Thymus (tissue), 11 donors: ENCODE data around the gene TMEM120B. TPM values are rescaled to one million over a fixed set of nuclear protein-coding genes. Genes with fewer than 3 reads are reported as not detected.
"Not testable (repeated sequence)": the region's sequence is repeated elsewhere in the genome, so short reads cannot be mapped to it uniquely, and the experiment has no call there.

ENCODE experiments used
- DNase-seq, 9 donors: peaks; one replicate each; pipeline ENCODE4 v3.0.0-alpha.2; 2013; ENCODE audit warnings: low spot score in 9 of 9, low read depth in 6 of 9, missing footprints in 1 of 9
- H3K27ac ChIP-seq, 2 donors: one replicate each; pipeline ENCODE4 v1.5.1; 2013; ENCODE audit warnings: control low read depth in 1 of 2, low read depth in 1 of 2, low read length in 1 of 2, mild to moderate bottlenecking in 1 of 2, moderate library complexity in 1 of 2
- H3K27me3 ChIP-seq, 2 donors: one replicate each; pipeline ENCODE4 v1.5.1; 2013; ENCODE audit warnings: low read length in 1 of 2; ENCODE audit not compliant: control insufficient read depth in 2 of 2, insufficient read depth in 1 of 2
- H3K36me3 ChIP-seq, 2 donors: one replicate each; pipeline ENCODE4 v1.5.1; 2013; ENCODE audit warnings: low read length in 1 of 2, mild to moderate bottlenecking in 1 of 2, moderate library complexity in 1 of 2; ENCODE audit not compliant: control insufficient read depth in 2 of 2, insufficient read depth in 2 of 2
- H3K4me1 ChIP-seq, 2 donors: one replicate each; pipeline ENCODE4 v1.5.1; 2013; ENCODE audit warnings: low read length in 2 of 2; ENCODE audit not compliant: control insufficient read depth in 2 of 2, insufficient read depth in 2 of 2
- H3K4me3 ChIP-seq, 2 donors: one replicate each; pipeline ENCODE4 v1.5.1; 2013; ENCODE audit warnings: low read length in 2 of 2, control low read depth in 1 of 2, mild to moderate bottlenecking in 1 of 2
- H3K9me3 ChIP-seq, 2 donors: one replicate each; pipeline ENCODE4 v1.5.1; 2013; ENCODE audit warnings: low read length in 1 of 2, mild to moderate bottlenecking in 1 of 2; ENCODE audit not compliant: control insufficient read depth in 2 of 2, insufficient read depth in 1 of 2
- WGBS: extraction: QIAGEN DNeasy Blood & Tissue Kit; methylation state at CpG from one replicate; pipeline ENCODE4 v1.1.7; 2013; 5-methylcytosine and 5-hydroxymethylcytosine counted together
- polyA plus RNA-seq: library from polyadenylated mRNA; stranded (reverse); fragments of 200-250 nt; gene quantifications from one replicate; pipeline ENCODE4 v1.2.3, GENCODE V29; 2013
- total RNA-seq: library from RNA; stranded (reverse); fragments of 120-200 nt; gene quantifications from one replicate; pipeline ENCODE4 v1.2.4, GENCODE V29; 2013
- donor health status: healthy.

Gene TMEM120B
- total and polyA plus RNA-seq, 2 donors, result 2.4 to 7.7 TPM

DNA sequence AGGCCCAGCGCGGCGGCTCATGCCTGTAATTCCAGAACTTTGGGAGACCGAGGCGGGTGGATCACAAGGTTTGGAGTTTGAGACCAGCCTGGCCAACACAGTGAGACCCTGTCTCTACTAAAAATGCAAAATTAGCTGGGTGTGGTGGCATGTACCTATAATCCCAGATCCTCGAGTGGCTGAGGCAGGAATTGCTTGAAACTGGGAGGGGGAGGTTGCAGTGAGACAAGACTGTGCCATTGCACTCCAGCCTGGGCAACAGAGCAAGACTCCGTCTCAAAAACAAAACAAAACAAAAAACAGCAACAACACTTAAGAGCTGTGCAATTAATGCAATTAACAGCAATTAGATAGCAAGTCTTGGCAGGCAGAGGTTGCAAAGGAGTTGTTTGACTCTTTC is 2.5 kb downstream of the TMEM120B start:
- not testable (repeated sequence) for H3K36me3 ChIP-seq, DNase-seq, H3K4me3 ChIP-seq, H3K27me3 ChIP-seq, H3K27ac ChIP-seq
- Histone ChIP-seq H3K9me3 (peaks cover 3 to 10% of the 10 kb centered on the region in 2 donors), H3K4me1 (peaks cover 9 to 31% of the 10 kb centered on the region in 2 donors)
- WGBS, result 99% methylated on average over 7 of the region's 7 CpGs

DNA sequence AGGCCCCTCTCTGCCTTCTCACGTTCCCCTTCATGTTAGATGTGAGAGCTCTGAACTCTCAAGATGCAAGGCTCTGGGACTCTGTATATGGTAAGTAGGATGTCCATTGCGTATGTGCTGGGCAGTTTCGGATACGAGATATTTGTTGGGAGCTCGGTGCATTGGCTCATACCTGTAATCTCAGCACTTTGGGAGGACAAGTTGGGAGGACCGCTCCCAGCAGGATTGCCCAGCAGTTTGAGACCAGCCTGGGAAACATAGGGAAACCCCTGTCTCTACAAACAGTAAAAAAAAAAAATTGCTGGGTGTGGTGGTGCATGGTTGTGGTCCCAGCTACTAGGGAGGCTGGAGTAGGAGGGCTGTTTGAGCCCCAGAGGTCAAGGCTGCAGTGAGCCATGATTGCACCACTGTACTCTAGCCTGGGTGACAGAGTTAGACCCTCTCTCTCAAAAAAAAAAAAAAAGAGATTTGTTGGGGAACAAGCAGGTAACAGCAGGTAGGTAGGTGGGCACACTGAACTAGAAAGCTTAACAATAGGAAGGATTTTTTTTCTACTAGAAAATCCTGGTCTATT is 3.4 kb downstream of the TMEM120B start:
- Histone ChIP-seq H3K36me3 (no peaks in the 10 kb centered on the region), H3K4me3 (no peak overlapping the region), H3K9me3 (peaks cover 3 to 10% of the 10 kb centered on the region in 2 donors), H3K27me3 (no peaks in the 10 kb centered on the region), H3K4me1 (peaks cover 9 to 31% of the 10 kb centered on the region in 2 donors), H3K27ac (no peak overlapping the region)
- 82% methylated on average over 6 of the region's 6 CpGs for WGBS
- DNase-seq, result no peak

DNA sequence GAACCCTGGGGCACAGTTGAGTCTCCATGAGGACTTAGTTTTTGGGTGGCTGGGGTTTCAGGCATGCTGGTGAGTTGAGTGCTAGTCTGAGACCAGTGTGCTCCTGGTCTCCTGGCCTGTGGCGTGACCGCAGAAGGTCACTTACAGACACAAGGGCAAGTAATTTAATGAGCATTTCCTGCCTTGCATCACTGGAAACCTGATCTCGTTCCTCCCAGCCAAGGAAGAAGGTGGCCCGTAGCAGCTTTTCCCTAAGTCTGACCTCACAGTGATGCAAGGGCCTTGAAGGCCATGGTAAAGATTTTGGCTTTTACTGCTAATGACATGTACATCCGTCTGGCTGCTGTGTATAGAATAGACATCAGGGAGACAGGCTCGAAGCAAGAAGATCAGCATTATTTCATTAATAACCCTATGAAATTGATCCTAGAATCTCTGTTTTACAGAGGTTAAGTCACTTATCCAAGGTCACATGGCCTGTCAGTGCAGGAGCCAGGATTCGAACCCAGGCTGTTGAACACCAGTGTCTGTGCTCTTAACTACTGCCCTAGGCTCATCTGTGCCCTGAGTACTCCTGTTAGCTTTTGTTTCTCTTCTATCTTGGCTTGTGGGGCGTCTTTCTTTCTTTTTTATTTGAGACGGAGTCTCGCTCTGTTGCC is 4.6 kb downstream of the TMEM120B start:
- 95% methylated on average over 10 of the region's 10 CpGs for WGBS
- H3K27ac ChIP-seq, result no peak overlapping the region
- no peak for DNase-seq

DNA sequence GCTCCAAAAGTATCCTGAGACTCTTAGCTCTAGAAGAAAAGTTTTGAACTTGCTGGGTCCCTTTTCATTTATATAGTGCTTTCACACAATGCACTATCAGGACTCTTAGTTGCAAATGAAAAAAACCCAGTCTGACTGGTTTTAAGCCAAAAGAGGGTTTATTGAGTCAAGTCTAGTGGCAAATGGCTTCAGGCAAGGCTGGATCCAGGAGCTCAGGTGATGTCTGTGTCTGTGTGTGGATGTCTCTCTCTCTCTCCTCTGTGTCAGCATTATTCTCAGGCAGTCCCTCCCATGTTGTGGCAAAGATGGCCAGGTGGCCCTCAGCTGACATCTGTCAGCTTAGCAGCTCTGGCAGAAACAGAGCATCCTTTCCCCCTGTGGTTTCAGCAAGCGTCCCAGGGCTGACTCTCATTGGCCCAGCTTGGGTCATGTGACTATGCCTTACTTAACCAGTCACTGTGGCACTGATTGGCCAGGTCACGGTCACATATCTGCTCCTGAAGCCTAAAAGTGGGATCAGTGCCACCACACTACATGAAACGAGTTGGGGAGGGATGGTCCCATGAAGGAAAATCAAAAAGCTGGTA is 6.2 kb downstream of the TMEM120B start:
- H3K9me3 ChIP-seq, result peaks cover 3 to 7% of the 10 kb centered on the region in 2 donors
- no peaks in the 10 kb centered on the region for H3K27me3 ChIP-seq
- H3K27ac ChIP-seq, result peak overlapping the region in 1 of 2 donors; percentile 15
- 72% methylated on average over 3 of the region's 3 CpGs for WGBS
- peak in 7 of 9 donors; percentile 17 to 70 (median 34) for DNase-seq
- H3K4me3 ChIP-seq, result no peak overlapping the region
- H3K4me1 ChIP-seq, result peaks cover 2 to 12% of the 10 kb centered on the region in 2 donors
- no peaks in the 10 kb centered on the region for H3K36me3 ChIP-seq

More for the DNA sequence above, 4.6 kb downstream of the TMEM120B start:
- Histone ChIP-seq H3K27me3 (no peaks in the 10 kb centered on the region), H3K4me3 (no peak overlapping the region), H3K4me1 (peaks cover 6 to 23% of the 10 kb centered on the region in 2 donors), H3K36me3 (no peaks in the 10 kb centered on the region), H3K9me3 (peaks cover 3 to 9% of the 10 kb centered on the region in 2 donors)

DNA sequence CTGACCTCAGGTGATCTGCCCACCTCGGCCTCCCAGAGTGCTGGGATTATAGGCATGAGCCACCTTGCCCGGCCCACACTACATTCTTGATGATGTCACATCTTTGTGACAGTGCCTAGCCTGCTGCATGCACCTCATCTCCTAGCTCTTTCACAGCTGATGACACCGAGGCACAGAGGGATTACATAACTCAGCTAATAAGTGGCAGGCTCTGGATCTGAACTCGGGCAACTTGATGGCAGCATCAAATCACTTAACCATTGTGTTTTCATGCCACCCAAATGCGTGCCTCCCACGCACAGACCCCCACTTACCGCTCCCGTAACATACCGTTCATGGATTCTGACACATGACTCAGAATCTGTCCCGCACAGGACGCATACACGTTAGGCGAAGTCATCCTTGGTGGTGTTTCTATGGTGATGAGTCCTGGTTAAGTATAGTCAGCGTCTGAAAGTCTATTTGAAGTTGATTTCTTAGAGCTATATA is 7.4 kb downstream of the TMEM120B start:
- Histone ChIP-seq H3K9me3 (peaks cover 3 to 7% of the 10 kb centered on the region in 2 donors), H3K27me3 (no peaks in the 10 kb centered on the region), H3K27ac (no peak overlapping the region), H3K36me3 (no peaks in the 10 kb centered on the region), H3K4me3 (no peak overlapping the region), H3K4me1 (peaks cover 0 to 9% of the 10 kb centered on the region in 2 donors)
- no peak for DNase-seq
- 89% methylated on average over 14 of the region's 14 CpGs for WGBS

DNA sequence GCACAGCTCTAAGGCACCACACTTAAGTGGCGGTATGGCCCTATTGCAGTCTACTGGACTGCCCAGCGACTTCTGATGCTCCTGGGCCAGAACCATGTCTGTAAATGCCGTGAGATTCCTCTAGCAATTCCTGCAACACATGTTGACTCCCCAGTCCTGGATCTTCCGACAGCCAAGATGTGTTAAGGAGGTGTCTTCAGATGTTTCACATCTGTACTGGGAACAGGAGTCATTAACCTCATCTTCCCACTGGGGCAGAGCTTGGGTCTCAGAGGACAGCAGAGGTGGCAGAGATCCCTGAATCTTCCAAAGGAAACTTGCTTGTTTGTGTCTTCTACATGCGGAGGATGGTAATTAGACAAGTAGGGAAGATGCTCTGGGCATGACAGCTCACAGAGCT is 8.2 kb downstream of the TMEM120B start:
- Histone ChIP-seq H3K27ac (no peak overlapping the region), H3K4me1 (peaks cover 0 to 9% of the 10 kb centered on the region in 2 donors), H3K27me3 (no peaks in the 10 kb centered on the region), H3K9me3 (peaks cover 3 to 7% of the 10 kb centered on the region in 2 donors), H3K36me3 (no peaks in the 10 kb centered on the region), H3K4me3 (no peak overlapping the region)
- no peak for DNase-seq
- 98% methylated on average over 5 of the region's 5 CpGs for WGBS

DNA sequence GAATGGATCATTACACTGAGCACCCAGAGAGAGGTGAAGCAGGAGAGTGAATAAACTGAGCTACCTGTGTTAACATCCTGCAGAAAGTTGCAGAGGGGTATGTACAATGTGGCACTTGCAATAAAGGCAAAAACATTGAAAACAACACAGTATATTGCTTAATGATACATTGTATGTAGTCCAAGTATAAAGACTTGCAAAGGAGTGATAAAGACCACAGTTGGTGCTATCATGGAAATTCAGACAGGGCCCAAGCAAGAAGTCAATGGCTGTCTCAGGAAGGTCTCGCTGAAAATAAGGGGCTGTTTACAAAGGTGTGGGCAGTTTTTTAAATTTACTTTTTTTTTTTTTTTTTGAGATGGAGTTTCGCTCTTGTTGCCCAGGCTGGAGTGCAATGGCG is 10.0 kb downstream of the TMEM120B start:
- H3K4me1 ChIP-seq, result peaks cover 0 to 6% of the 10 kb centered on the region in 2 donors
- H3K36me3 ChIP-seq, result no peaks in the 10 kb centered on the region
- no peak overlapping the region for H3K27ac ChIP-seq
- H3K9me3 ChIP-seq, result peaks cover 3 to 7% of the 10 kb centered on the region in 2 donors
- WGBS, result 100% methylated on average over 2 of the region's 3 CpGs
- H3K4me3 ChIP-seq, result no peak overlapping the region
- no peaks in the 10 kb centered on the region for H3K27me3 ChIP-seq
- DNase-seq, result no peak

DNA sequence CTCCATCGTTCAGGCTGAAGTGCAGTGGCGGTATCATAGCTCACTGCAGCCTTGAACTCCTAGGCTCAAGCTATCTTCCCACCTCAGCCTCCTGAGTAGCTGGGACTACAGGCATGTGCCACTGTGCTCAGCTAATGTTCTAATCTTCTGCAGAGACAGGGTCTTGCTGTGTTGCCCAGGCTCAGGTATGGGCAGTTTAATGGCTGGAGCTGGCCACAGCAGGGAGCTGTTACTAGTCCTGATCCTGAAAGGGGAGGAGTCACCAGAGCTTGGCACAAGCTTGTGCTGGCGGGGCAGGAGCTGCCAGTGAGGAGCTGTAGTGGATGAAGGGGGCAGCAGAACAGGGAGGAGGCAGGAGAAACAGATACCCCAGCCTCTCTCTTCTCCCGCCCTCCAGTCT is 10.6 kb downstream of the TMEM120B start:
- peaks cover 3 to 7% of the 10 kb centered on the region in 2 donors for H3K9me3 ChIP-seq
- H3K27ac ChIP-seq, result no peak overlapping the region
- no peak overlapping the region for H3K4me3 ChIP-seq
- H3K27me3 ChIP-seq, result no peaks in the 10 kb centered on the region
- H3K4me1 ChIP-seq, result peaks cover 0 to 6% of the 10 kb centered on the region in 2 donors
- no peaks in the 10 kb centered on the region for H3K36me3 ChIP-seq
- DNase-seq, result no peak
- 95% methylated on average over 4 of the region's 4 CpGs for WGBS

DNA sequence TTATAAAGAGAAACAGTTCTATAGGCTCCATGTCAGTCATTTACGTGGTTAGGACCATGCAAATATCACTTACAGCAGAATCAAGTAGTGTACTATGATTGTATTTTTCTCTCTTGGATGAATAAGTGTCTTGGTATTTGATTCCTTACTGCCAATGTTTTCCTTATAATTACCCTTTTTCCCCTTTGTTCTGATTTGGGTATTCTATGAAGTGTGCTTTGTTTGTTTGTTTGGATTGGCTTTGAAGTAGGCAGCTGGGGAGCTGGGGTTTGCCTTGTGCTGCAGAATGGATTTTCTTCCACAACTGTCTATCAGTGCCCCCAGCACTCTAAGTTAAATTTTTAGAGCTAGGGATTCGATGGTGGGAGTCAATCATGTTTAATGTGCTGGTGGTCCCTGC is 12.4 kb downstream of the TMEM120B start:
- Histone ChIP-seq H3K27me3 (no peaks in the 10 kb centered on the region), H3K9me3 (no peaks in the 10 kb centered on the region), H3K4me3 (no peak overlapping the region), H3K36me3 (no peaks in the 10 kb centered on the region), H3K4me1 (no peaks in the 10 kb centered on the region), H3K27ac (no peak overlapping the region)
- DNase-seq, result no peak
- over 99% methylated on average over 2 of the region's 2 CpGs for WGBS
